ENCODE data around the gene LMBR1.
"Not testable (repeated sequence)": the region's sequence is repeated elsewhere in the genome, so short reads cannot be mapped to it uniquely, and the experiment has no call there.

Gene LMBR1

DNA sequence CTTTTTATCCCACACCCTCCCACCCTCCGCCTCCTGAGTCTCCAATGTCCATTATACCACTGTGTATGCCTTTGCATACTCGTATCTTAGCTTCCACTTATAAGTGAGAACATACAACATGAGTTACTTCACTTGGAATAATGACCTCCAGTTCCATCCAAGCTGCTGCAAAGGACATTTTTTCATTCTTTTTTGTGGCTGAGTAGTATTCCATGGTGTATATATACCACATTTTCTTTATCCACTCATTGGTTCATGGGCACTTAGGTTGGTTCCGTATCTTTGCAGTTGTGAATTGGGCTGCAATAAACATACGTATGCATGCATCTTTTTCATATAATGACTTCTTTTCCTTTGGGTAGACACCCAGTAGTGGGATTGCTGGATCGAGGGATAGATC lies 245.7 kb downstream of the LMBR1 start:
- 100% methylated on average over 1 of the region's 5 CpGs for WGBS (ENCODE audit: insufficient coverage)
- H3K4me1 ChIP-seq (ENCODE audit: control extremely low read depth in 1 of 4, control insufficient read depth in 4 of 4, insufficient read depth in 4 of 4, low read length in 3 of 4) = not testable (repeated sequence)
- CTCF ChIA-PET = interaction anchor here (0.9 kb wide), 1 partner anchor 13 kb away, joined by 3 read pairs; no protein-coding TSS in a partner anchor

DNA sequence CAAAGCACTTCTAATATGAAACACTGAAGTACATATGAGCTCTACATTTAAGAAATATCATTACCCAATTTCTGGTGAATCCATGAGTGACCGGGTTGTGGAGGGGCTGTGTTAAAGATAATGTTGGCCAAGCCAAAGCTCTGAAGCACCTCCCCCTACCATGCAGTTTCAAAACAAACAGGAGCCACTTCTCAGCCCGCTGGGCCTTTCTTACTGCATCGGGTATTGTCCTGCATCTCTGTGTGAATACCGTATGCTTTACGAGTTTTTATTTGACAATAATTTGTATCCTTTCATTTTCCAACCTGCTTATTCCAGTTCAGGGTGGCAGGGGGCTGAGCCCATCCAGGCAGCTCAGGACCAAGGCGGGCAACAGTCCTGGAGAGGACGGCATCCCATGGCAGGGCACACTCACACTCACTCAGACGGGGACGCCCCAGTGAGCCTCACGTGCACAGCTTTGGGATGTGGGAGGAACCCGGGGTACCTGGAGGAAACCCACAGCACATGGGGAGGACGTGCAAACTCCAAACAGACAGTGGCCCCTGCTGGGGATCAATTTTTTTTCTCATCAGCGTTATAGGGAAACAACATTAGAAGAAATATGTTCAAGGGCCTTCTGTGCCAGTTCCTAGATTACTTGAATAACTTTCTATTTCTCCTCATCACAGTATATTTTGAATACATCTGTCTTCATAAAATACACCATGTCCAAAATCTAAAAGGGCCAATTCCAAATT lies 250.5 kb downstream of the LMBR1 start:
- H3K36me3 ChIP-seq (ENCODE audit: control insufficient read depth in 4 of 4, insufficient read depth in 4 of 4, low read length in 3 of 4) = no peaks in the 10 kb centered on the region
- H3K4me3 ChIP-seq (ENCODE audit: control insufficient read depth in 1 of 7, extremely low read depth in 1 of 7, insufficient read depth in 4 of 7, low read depth in 2 of 7, low read length in 6 of 7) = no peak overlapping the region
- ChIA-PET CTCF (no interaction called here), POLR2A (no interaction called here)
- H3K4me1 ChIP-seq (ENCODE audit: control extremely low read depth in 1 of 4, control insufficient read depth in 4 of 4, insufficient read depth in 4 of 4, low read length in 3 of 4) = peaks cover 5 to 20% (median 15%) of the 10 kb centered on the region in 4 experiments
- peaks cover 0 to 31% (median 4%) of the 10 kb centered on the region in 5 experiments for H3K27me3 ChIP-seq (replicated peaks in 2 of 5; ENCODE audit: control insufficient read depth in 4 of 5, insufficient read depth in 5 of 5, low read length in 4 of 5)
- H3K9me3 ChIP-seq (ENCODE audit: control extremely low read depth in 1 of 5, control insufficient read depth in 4 of 5, insufficient read depth in 2 of 5, low read depth in 1 of 5, low read length in 4 of 5) = peaks cover 0 to 15% (median 9%) of the 10 kb centered on the region in 5 experiments
- WGBS (ENCODE audit: insufficient coverage) = 93% methylated on average over 11 of the region's 13 CpGs
- no peak for DNase-seq
- H3K27ac ChIP-seq (ENCODE audit: insufficient read depth in 1 of 2, low read depth in 1 of 2, low read length in 2 of 2, poor library complexity in 1 of 2, severe bottlenecking in 2 of 2) = no peak overlapping the region

More for the DNA sequence above, 245.7 kb downstream of the LMBR1 start:
- H3K27ac ChIP-seq (ENCODE audit: insufficient read depth in 1 of 2, low read depth in 1 of 2, low read length in 2 of 2, poor library complexity in 1 of 2, severe bottlenecking in 2 of 2); H3K9me3 ChIP-seq (ENCODE audit: control extremely low read depth in 1 of 5, control insufficient read depth in 4 of 5, insufficient read depth in 2 of 5, low read depth in 1 of 5, low read length in 4 of 5); H3K36me3 ChIP-seq (ENCODE audit: control insufficient read depth in 4 of 4, insufficient read depth in 4 of 4, low read length in 3 of 4); POLR2A ChIA-PET; DNase-seq; H3K4me3 ChIP-seq (ENCODE audit: control insufficient read depth in 1 of 7, extremely low read depth in 1 of 7, insufficient read depth in 4 of 7, low read depth in 2 of 7, low read length in 6 of 7): not testable (repeated sequence)
- H3K27me3 ChIP-seq (replicated peaks in 2 of 5; ENCODE audit: control insufficient read depth in 4 of 5, insufficient read depth in 5 of 5, low read length in 4 of 5) = peaks cover 4 to 40% (median 6%) of the 10 kb centered on the region in 5 experiments

DNA sequence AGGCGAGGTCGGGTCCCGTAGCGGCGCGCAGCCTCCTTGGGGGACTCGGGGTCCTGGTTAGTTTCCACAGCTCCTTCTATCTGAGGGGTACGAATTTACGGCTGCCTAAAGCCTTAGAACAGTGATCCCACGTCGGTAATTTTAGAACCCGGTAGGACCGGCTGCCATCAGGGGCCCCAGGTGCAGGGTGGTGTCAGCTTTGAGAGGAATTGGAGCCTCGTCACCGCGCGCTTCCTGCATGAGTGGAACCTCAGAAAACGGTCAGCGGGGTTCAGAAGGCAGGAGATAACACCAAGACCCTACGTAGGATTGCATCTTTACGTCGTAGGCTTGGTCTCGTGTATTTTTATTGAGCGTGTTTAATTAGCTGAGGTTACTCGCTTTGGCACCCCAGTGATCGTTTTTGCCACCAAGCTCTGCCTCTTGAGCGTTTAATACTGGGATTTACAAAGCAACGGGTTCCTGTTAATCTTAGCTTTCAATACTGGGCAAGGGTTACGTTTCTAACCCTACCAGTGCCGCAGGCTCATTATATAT lies 252.0 kb downstream of the LMBR1 start:
- under 1% methylated on average over 22 of the region's 30 CpGs for WGBS (ENCODE audit: insufficient coverage)
- ChIA-PET CTCF (interaction anchor here (0.9 to 1.4 kb wide), 2 partner anchors 9 kb away, joined by 3 to 4 read pairs; no protein-coding TSS in a partner anchor), POLR2A (no interaction called here)
- Histone ChIP-seq H3K4me1 (ENCODE audit: control extremely low read depth in 1 of 4, control insufficient read depth in 4 of 4, insufficient read depth in 4 of 4, low read length in 3 of 4) (peaks cover 5 to 20% (median 15%) of the 10 kb centered on the region in 4 experiments), H3K9me3 (ENCODE audit: control extremely low read depth in 1 of 5, control insufficient read depth in 4 of 5, insufficient read depth in 2 of 5, low read depth in 1 of 5, low read length in 4 of 5) (peaks cover 0 to 15% (median 9%) of the 10 kb centered on the region in 5 experiments), H3K27ac (ENCODE audit: insufficient read depth in 1 of 2, low read depth in 1 of 2, low read length in 2 of 2, poor library complexity in 1 of 2, severe bottlenecking in 2 of 2) (peak overlapping the region; percentile 54 to 77), H3K36me3 (ENCODE audit: control insufficient read depth in 4 of 4, insufficient read depth in 4 of 4, low read length in 3 of 4) (no peaks in the 10 kb centered on the region), H3K27me3 (replicated peaks in 2 of 5; ENCODE audit: control insufficient read depth in 4 of 5, insufficient read depth in 5 of 5, low read length in 4 of 5) (peaks cover 0 to 31% (median 4%) of the 10 kb centered on the region in 5 experiments), H3K4me3 (ENCODE audit: control insufficient read depth in 1 of 7, extremely low read depth in 1 of 7, insufficient read depth in 4 of 7, low read depth in 2 of 7, low read length in 6 of 7) (peak overlapping the region; percentile 42 to 87 (median 77))
- DNase-seq = peak; percentile 54 to 83 (median 72)

DNA sequence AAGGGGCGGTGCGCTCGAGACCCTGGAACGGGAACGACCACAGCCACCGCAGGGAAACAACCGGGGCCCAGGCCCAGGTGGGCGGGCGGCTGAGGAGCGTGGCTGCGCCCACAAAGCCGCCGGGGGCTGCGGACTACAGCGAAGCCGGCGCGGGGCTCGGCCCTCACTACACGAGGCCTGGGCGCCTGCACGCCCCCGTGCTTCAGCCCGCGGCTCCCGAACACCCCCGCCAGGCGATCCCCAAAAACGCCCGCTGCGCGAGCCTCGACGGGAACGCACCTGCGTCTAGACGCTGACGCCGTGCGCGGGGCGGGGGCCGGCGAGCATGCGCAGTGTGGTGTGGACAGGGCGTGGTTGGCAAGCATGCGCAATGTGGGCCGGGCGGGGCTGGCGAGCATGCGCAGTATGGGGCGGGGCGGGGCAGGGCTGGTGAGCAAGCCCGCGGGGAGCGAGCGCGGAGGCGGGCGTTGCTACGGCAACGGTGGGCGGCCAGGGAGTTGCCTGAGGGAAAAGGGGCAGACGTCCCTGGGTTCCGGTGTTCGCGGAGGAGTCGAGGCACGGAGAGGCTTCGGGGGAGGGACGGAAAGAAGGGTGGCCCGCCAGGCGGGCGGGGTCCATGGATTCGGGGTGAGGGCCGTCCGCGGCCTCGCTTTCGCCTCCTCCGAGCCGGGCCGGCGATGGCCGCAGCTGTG lies 252.6 kb downstream of the LMBR1 start, which contains the start of gene RNF32:
TSS of gene RNF32 (plus strand) at position 518 of the 692 bp plus-strand sequence. CDS start 3,104 bp downstream, outside the sequence.
- Histone ChIP-seq H3K9me3 (ENCODE audit: control extremely low read depth in 1 of 5, control insufficient read depth in 4 of 5, insufficient read depth in 2 of 5, low read depth in 1 of 5, low read length in 4 of 5) (peaks cover 0 to 15% (median 9%) of the 10 kb centered on the region in 5 experiments), H3K4me1 (ENCODE audit: control extremely low read depth in 1 of 4, control insufficient read depth in 4 of 4, insufficient read depth in 4 of 4, low read length in 3 of 4) (peaks cover 5 to 20% (median 15%) of the 10 kb centered on the region in 4 experiments), H3K27me3 (replicated peaks in 2 of 5; ENCODE audit: control insufficient read depth in 4 of 5, insufficient read depth in 5 of 5, low read length in 4 of 5) (peaks cover 0 to 31% (median 4%) of the 10 kb centered on the region in 5 experiments), H3K27ac (ENCODE audit: insufficient read depth in 1 of 2, low read depth in 1 of 2, low read length in 2 of 2, poor library complexity in 1 of 2, severe bottlenecking in 2 of 2) (peak within 1 kb of the TSS; percentile 54 to 77), H3K4me3 (ENCODE audit: control insufficient read depth in 1 of 7, extremely low read depth in 1 of 7, insufficient read depth in 4 of 7, low read depth in 2 of 7, low read length in 6 of 7) (peak within 1 kb of the TSS; percentile 42 to 87 (median 77)), H3K36me3 (ENCODE audit: control insufficient read depth in 4 of 4, insufficient read depth in 4 of 4, low read length in 3 of 4) (no peaks in the 10 kb centered on the region)
- peak; percentile 89 to 93 (median 91) for DNase-seq
- CTCF ChIA-PET = interaction anchor here (0.9 to 1.4 kb wide), 2 partner anchors 8 to 10 kb away, joined by 3 to 4 read pairs; no protein-coding TSS in a partner anchor
- POLR2A ChIA-PET = no interaction called here
- 1% methylated on average over 79 of the region's 85 CpGs for WGBS (ENCODE audit: insufficient coverage)

DNA sequence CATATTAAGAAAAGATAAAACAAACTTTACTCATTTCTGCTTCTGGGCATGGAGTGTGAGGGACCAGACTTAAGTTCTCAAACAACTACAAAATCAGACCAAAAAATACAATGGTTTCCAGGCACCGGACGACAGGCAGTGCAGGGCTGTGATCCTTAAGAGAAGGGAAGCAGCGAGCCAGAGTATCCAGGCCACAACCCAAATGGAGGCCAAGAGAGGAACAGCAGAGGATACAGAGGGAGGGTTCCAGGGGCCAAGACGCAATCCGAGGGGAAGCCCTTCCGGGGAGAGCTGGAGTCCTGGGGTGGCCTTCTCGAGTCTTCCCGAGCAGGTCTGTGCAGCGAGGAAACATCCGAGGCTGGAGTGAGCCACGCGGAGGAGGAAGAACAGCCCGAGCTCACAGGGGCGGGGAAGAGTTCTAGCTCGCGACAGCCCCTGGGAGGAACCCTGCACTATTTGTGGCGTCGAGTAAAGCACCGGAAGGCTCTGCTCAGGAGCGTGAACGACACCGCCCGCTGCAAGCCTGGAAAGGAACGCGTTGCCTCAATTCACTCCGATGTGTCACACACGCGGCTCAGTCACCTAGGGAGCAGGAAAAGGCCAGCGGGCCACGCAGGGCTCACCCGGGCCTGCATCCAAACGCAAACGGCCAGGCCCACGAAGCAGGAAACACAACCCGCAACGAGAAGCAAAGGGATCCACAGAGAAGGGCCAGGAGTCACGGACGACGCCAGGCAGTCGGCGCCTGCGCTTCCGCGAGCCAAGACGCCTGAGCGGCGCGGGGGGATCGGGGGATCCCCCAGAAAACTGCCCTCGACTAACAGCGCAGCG lies 253.3 kb downstream of the LMBR1 start:
- DNase-seq = no peak
- Histone ChIP-seq H3K27ac (ENCODE audit: insufficient read depth in 1 of 2, low read depth in 1 of 2, low read length in 2 of 2, poor library complexity in 1 of 2, severe bottlenecking in 2 of 2) (peak overlapping the region in 1 of 2 experiments; percentile 77), H3K9me3 (ENCODE audit: control extremely low read depth in 1 of 5, control insufficient read depth in 4 of 5, insufficient read depth in 2 of 5, low read depth in 1 of 5, low read length in 4 of 5) (peaks cover 0 to 15% (median 9%) of the 10 kb centered on the region in 5 experiments), H3K27me3 (replicated peaks in 2 of 5; ENCODE audit: control insufficient read depth in 4 of 5, insufficient read depth in 5 of 5, low read length in 4 of 5) (peaks cover 0 to 26% (median 4%) of the 10 kb centered on the region in 5 experiments), H3K4me3 (ENCODE audit: control insufficient read depth in 1 of 7, extremely low read depth in 1 of 7, insufficient read depth in 4 of 7, low read depth in 2 of 7, low read length in 6 of 7) (peak overlapping the region in 6 of 7 experiments; percentile 17 to 87 (median 55)), H3K36me3 (ENCODE audit: control insufficient read depth in 4 of 4, insufficient read depth in 4 of 4, low read length in 3 of 4) (no peaks in the 10 kb centered on the region), H3K4me1 (ENCODE audit: control extremely low read depth in 1 of 4, control insufficient read depth in 4 of 4, insufficient read depth in 4 of 4, low read length in 3 of 4) (peaks cover 5 to 20% (median 15%) of the 10 kb centered on the region in 4 experiments)
- ChIA-PET POLR2A (no interaction called here), CTCF (no interaction called here)
- WGBS (ENCODE audit: insufficient coverage) = 55% methylated on average over 52 of the region's 52 CpGs

DNA sequence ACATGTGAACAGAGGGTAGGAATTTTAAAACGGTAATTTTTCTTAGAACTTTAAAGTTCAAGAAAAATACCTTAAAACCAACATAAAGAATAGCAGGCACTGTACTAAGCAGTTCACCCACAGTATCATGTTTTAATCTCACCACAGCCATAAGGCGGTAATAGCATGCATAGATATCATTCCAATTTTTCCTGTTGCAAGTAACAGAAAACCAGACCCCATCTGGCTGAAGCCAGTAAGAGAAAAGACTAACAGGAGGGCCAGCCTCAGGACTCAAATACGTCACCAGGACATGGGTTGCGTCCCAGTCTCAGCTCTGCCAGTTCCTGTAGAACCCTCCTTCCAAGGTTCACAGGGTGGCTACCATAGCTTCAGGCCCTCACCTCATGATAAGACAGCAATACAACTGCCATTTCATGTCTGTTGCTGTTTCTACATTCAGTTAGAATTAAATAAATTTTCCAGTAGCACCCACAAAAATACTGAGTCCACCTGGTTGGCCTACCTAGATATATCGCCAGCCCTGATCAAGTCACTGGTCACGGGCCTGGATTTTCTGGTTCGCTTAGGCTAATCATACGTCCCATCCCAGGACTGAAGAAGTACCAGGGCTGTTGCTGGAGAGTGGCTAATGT lies 254.4 kb downstream of the LMBR1 start:
- 96% methylated on average over 6 of the region's 8 CpGs for WGBS (ENCODE audit: insufficient coverage)
- peaks cover 0 to 15% (median 9%) of the 10 kb centered on the region in 5 experiments for H3K9me3 ChIP-seq (ENCODE audit: control extremely low read depth in 1 of 5, control insufficient read depth in 4 of 5, insufficient read depth in 2 of 5, low read depth in 1 of 5, low read length in 4 of 5)
- DNase-seq = no peak
- H3K27ac ChIP-seq (ENCODE audit: insufficient read depth in 1 of 2, low read depth in 1 of 2, low read length in 2 of 2, poor library complexity in 1 of 2, severe bottlenecking in 2 of 2) = no peak overlapping the region
- ChIA-PET POLR2A (no interaction called here), CTCF (no interaction called here)
- no peak overlapping the region for H3K4me3 ChIP-seq (ENCODE audit: control insufficient read depth in 1 of 7, extremely low read depth in 1 of 7, insufficient read depth in 4 of 7, low read depth in 2 of 7, low read length in 6 of 7)
- peaks cover 0 to 24% (median 4%) of the 10 kb centered on the region in 5 experiments for H3K27me3 ChIP-seq (replicated peaks in 2 of 5; ENCODE audit: control insufficient read depth in 4 of 5, insufficient read depth in 5 of 5, low read length in 4 of 5)
- H3K4me1 ChIP-seq (ENCODE audit: control extremely low read depth in 1 of 4, control insufficient read depth in 4 of 4, insufficient read depth in 4 of 4, low read length in 3 of 4) = peaks cover 5 to 20% (median 15%) of the 10 kb centered on the region in 4 experiments
- H3K36me3 ChIP-seq (ENCODE audit: control insufficient read depth in 4 of 4, insufficient read depth in 4 of 4, low read length in 3 of 4) = no peaks in the 10 kb centered on the region

All from common myeloid progenitor, CD34-positive (primary cell).